B cell (primary cell): ENCODE measurements around the gene PEX7.

Experiments used
- EZH2 ChIP-seq: IDR thresholded peaks from 2 replicates; pipeline ENCODE4 v1.6.1; 2012; ENCODE audit warnings: borderline replicate concordance, low read depth, mild to moderate bottlenecking, moderate library complexity, low read length; ENCODE audit not compliant: insufficient read depth, poor library complexity, severe bottlenecking
- TF ChIP-seq, protein P1 (sequence below): fragments of 200-600 bp; IDR thresholded peaks from one replicate; pipeline ENCODE4 v1.8.0; 2022; ENCODE audit warnings: antibody characterized with exemption, mild to moderate bottlenecking

DNA sequence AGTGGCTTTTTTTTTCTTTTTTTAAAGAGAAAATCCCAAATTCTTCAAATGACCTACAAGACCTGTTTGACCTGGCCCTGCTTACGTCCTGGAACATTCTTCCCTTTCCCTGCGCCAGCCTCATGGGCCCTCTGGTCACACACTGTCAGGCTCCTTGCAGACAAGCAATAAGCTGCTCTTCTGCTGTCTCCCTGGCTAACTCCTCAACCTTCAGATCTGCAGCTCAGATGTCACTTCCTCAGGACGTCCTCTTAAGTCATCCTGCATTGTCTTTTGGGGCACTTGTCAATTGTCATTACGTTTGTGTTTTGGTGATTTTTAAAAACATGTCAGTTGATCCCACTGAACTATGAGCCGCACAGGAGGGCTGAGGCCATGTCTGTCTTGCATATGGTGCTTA lies 70.8 kb downstream of the PEX7 start:
- TF ChIP-seq, protein P1, sequence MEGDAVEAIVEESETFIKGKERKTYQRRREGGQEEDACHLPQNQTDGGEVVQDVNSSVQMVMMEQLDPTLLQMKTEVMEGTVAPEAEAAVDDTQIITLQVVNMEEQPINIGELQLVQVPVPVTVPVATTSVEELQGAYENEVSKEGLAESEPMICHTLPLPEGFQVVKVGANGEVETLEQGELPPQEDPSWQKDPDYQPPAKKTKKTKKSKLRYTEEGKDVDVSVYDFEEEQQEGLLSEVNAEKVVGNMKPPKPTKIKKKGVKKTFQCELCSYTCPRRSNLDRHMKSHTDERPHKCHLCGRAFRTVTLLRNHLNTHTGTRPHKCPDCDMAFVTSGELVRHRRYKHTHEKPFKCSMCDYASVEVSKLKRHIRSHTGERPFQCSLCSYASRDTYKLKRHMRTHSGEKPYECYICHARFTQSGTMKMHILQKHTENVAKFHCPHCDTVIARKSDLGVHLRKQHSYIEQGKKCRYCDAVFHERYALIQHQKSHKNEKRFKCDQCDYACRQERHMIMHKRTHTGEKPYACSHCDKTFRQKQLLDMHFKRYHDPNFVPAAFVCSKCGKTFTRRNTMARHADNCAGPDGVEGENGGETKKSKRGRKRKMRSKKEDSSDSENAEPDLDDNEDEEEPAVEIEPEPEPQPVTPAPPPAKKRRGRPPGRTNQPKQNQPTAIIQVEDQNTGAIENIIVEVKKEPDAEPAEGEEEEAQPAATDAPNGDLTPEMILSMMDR = no peak
- no peak for TF ChIP-seq EZH2
